Measurements from ENCODE around the gene SNX30.

DNA sequence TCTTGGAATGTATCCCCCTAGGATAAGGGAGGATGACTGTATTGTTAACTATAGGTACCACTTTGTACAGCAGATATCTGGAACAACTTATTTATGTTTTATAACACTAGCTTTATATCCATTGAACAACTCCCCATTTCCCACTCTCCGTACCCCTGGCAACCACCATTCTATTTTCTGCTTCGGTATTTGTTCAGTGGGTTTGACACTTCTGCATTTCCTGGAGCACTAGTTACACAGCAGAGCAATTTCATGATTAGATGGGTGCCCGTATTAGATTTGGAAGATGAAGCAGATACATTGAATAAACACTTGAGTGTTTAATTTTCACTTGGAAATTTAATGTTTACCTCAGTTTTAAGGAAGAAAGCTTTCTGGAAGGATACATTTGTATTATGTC lies 72.7 kb downstream of the SNX30 start:
- TF ChIP-seq, protein P1, sequence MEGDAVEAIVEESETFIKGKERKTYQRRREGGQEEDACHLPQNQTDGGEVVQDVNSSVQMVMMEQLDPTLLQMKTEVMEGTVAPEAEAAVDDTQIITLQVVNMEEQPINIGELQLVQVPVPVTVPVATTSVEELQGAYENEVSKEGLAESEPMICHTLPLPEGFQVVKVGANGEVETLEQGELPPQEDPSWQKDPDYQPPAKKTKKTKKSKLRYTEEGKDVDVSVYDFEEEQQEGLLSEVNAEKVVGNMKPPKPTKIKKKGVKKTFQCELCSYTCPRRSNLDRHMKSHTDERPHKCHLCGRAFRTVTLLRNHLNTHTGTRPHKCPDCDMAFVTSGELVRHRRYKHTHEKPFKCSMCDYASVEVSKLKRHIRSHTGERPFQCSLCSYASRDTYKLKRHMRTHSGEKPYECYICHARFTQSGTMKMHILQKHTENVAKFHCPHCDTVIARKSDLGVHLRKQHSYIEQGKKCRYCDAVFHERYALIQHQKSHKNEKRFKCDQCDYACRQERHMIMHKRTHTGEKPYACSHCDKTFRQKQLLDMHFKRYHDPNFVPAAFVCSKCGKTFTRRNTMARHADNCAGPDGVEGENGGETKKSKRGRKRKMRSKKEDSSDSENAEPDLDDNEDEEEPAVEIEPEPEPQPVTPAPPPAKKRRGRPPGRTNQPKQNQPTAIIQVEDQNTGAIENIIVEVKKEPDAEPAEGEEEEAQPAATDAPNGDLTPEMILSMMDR (IDR thresholded peaks at IDR 0.05): no peak
- TF ChIP-seq EP300 (IDR thresholded peaks at IDR 0.05) (no peak), POLR2A (IDR thresholded peaks at IDR 0.05; ENCODE audit: low read depth) (no peak)
